HG03439 (cell line): Measurements from ENCODE around the gene PID1.

Experiments used
- ATAC-seq: cut with Tn5 transposase; IDR thresholded peaks from one replicate; pipeline ENCODE4 v1.9.1; 2021; ENCODE audit warnings: mild to moderate bottlenecking, moderate library complexity; ENCODE audit not compliant: unreplicated experiment

PID1 gene

GRCh38 chr2:229037621-229038020 is 233.5 kb downstream of the PID1 start:
- no peak for ATAC-seq

DNA sequence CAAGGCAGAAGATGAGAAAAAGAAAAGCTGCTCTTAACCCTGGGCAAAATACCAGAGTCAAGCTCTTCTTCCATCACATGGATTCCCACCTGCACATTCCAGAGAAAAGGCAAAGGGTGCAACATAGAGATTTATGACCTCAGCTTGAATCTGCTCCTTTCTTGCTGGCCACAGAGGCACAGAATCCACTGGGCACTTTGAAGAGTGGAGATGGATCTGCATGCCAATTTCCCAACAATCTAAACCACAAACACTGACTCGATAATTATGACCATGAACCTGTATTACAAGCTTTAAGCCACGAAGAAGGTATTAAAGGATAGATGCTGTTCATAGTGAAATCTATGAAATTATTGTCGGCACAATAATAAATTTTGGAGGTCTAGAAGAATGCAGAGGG is 237.3 kb downstream of the PID1 start:
- no peak for ATAC-seq

DNA sequence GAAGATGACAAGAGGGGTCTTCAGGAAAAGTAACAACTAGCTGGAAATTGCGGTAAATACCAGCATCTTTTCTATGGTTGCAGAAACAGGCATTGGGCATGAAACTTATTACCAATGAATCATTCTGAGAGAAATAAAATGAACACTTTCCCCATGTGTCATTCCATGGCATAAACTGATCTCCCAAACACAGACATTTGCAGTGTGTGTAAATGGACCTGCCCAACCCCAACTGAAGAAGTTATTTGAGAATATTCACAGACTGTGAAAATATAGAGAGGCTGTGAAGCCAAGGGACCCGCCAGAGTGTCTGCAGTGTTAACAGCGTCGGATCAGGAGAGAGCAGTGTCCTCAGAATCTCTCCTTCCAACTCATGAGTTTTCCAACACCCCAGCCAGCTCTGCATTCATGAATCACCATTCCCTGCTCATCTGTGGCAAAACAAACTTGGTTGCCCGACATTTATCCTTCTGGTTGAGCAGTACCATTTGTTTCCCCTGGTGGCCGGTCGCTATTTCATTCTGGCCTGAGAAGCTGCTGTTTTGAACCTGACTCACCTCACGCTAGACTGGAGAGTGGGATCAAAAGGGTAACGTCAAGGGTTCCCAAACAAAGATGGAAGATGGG is 238.4 kb downstream of the PID1 start:
- ATAC-seq = no peak

GRCh38 chr2:229027353-229028105 is 243.6 kb downstream of the PID1 start:
- no peak for ATAC-seq

- no peak for ATAC-seq
Measured at GRCh38 chr2:229025653-229026052, 245.4 kb downstream of the PID1 start.

- ATAC-seq = no peak
Measured at GRCh38 chr2:229022652-229023051, 248.4 kb downstream of the PID1 start.

DNA sequence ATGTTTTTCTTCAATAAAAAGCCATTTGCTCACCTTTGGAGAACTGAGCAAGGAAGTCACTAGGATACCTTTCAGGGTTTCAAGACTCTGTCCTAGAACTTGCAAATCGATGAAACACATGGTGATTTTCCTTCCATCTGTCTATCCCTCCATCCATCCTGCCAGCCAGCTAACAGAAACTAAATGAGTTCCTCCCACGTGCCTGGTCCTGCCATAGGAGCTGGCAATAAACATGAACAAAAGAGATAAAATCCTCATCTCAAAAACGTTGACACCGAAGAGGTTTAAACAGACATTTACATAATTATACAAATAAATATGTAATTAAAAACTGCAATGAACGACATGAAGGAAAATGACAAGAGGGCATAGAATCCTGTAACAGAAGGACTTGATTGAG is 249.0 kb downstream of the PID1 start:
- ATAC-seq = no peak

GRCh38 chr2:229009816-229010215 is 261.3 kb downstream of the PID1 start:
- no peak for ATAC-seq

- no peak for ATAC-seq
Measured at GRCh38 chr2:229003256-229003655, 267.8 kb downstream of the PID1 start.

GRCh38 chr2:229001196-229001595 is 269.9 kb downstream of the PID1 start:
- ATAC-seq = no peak

GRCh38 chr2:228999326-228999725 is 271.8 kb downstream of the PID1 start:
- no peak for ATAC-seq

DNA sequence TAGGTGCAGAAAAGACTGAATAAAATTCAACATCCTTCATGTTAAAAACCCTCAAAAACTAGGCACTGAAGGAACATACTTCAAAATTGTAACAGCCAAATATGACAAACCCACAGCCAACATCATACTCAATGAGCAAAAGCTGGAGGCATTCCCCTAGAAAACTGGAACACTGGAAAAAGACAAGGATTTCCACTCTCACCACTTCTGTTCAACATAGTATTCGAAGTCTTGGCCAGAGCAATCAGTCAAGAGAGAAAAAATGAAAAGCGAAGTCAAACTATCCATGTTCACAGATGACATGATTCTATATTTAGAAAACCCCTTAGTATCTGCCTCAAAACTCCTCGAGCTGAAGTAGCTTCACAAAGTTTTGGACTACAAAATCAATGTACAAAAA is 282.3 kb downstream of the PID1 start:
- ATAC-seq = no peak

DNA sequence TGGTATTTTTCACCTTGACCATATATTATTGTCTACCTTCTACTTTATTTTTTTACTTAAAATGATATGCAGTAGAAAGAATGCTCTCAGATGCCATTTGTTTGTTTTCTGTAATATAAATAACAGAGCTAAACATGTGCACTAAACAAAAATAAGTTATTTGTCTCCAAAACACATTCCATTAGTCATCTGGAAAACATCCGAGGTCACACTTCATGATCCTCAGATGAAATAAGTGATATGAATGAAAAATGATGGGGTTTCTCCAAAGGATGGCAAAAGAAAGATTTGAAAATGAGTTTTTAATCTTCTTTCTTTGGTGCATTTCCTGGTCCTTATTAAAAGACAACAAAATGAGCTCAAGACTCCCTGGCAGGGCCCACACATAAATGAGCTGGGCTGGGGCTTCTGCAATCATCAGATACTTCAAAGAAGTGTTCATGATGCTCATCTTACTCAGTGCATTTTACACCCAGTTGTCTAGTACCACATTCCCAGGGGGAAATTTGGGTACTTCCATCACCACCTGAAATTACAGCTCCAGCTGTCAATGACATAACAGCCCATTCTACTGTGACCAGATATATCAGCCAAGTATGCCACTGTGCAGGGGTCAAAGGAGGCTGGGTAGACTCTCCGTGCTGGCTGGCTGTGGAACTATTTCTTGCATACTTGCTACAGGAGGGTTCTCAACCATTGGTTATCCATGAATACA is 283.5 kb downstream of the PID1 start:
- ATAC-seq = no peak

DNA sequence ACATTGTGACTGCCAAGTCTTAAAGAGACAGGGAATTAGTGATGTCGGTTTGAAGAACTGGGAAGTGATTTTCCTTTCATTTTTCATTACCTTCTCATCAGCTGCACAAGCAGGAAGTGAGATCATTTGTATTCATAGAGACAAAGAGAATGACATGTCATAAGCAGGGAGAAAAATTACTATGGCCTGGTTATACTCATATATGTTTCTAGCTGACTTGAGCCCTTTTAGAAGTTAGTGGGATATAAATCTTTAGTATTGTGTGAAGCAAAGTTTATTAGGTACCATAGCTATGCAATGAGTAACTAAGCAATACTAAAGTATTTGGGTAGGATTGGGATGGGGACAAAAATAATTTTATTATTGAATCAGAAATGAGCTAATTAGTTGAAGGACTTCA is 284.1 kb downstream of the PID1 start:
- ATAC-seq = no peak

DNA sequence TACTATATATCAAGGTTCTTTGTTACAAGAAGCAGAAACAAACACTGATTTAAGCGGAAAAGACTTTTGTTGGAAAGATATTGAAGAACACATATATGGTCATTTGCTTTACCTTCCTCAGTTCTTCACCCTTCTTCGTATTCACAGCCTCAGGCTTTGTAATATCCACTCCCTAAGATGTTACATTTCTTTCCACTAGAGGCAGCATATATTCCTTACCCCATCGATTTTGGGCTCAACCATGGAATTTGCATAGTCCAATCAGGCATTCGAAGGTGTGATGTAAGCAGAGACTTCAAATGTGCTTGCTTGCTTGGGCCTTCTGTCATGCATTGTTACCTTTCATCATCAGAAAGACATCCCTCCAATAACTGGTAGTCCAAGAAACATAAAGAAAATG is 287.4 kb downstream of the PID1 start:
- no peak for ATAC-seq

DNA sequence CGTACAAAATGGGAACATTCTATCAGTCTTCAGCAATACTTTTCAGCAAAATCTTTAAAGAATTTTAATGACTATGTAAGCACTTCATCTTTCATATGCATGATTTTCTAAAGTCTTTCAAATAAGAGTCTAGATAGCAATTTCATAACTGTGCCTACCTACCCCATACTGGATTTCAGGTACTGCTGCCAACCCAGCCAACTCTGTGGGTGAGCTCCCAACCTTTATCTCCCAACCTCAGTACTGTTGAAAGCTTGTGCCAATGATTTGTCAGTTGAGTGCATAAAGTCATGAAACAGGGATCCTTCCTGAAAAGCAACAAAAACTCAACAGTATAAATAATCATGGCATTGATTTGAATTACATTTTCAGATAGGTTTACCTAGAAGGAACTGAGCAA is 296.9 kb downstream of the PID1 start:
- ATAC-seq = no peak
